ENCODE measurements around the gene PTX4. TPM values are rescaled to one million over a fixed set of nuclear protein-coding genes. Genes with fewer than 3 reads are reported as not detected.

Gene PTX4
- total RNA-seq, 1 donor from 2014 or later, result under 0.01 TPM

DNA sequence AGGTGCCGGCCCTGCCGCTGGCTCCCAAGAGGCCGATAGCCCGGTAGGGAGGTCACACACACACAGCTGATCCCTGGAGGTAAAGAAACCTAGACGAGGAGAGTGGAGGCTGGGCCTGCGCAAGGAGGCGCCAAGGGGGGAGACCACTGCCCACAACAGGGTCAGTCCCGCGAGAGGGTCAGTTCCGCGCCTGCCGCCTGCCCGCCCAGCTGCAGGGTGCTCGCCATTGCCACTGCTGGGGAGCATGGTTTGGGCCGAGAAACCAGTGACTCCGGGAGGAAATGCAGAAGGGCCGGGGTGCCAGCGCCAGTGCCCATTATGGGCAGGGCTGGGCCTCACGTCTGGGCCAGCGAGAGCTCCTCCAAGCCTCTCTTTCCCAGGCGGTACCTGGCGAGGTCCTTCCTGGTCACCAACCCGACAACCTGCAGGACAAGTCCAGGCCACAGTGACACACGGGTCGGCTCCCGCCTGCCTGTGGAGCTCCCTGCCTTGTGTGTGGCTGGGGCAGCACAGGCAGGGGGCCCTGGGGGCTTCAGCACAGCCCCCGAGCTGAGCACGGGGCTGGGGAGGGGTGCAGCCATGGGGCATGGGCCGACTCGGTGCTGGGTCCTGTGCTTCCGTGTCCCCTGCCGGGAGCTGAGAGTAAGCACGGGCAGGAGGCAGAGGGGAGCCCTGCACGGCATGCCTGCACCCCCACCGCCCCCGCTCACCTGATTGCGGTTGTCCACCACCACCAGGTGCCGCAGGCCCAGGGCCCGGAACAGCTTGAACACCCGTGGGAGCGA, 42.3 kb downstream of the PTX4 start:
- DNase-seq (ENCODE audit: low read depth) (no peak), FAIRE-seq (no peak)
- TF ChIP-seq, protein P1, sequence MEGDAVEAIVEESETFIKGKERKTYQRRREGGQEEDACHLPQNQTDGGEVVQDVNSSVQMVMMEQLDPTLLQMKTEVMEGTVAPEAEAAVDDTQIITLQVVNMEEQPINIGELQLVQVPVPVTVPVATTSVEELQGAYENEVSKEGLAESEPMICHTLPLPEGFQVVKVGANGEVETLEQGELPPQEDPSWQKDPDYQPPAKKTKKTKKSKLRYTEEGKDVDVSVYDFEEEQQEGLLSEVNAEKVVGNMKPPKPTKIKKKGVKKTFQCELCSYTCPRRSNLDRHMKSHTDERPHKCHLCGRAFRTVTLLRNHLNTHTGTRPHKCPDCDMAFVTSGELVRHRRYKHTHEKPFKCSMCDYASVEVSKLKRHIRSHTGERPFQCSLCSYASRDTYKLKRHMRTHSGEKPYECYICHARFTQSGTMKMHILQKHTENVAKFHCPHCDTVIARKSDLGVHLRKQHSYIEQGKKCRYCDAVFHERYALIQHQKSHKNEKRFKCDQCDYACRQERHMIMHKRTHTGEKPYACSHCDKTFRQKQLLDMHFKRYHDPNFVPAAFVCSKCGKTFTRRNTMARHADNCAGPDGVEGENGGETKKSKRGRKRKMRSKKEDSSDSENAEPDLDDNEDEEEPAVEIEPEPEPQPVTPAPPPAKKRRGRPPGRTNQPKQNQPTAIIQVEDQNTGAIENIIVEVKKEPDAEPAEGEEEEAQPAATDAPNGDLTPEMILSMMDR (IDR thresholded peaks at IDR 0.05; ENCODE audit: insufficient read depth, low read length, severe bottlenecking), result no peak
- Histone ChIP-seq H3K27me3 (ENCODE audit: control insufficient read depth, insufficient read depth, low read length) (no peaks in the 10 kb centered on the region), H3K36me3 (ENCODE audit: control insufficient read depth, insufficient read depth, low read length) (peaks cover 9% of the 10 kb centered on the region), H3K4me3 (ENCODE audit: low read depth, low read length) (no peak overlapping the region)

DNA sequence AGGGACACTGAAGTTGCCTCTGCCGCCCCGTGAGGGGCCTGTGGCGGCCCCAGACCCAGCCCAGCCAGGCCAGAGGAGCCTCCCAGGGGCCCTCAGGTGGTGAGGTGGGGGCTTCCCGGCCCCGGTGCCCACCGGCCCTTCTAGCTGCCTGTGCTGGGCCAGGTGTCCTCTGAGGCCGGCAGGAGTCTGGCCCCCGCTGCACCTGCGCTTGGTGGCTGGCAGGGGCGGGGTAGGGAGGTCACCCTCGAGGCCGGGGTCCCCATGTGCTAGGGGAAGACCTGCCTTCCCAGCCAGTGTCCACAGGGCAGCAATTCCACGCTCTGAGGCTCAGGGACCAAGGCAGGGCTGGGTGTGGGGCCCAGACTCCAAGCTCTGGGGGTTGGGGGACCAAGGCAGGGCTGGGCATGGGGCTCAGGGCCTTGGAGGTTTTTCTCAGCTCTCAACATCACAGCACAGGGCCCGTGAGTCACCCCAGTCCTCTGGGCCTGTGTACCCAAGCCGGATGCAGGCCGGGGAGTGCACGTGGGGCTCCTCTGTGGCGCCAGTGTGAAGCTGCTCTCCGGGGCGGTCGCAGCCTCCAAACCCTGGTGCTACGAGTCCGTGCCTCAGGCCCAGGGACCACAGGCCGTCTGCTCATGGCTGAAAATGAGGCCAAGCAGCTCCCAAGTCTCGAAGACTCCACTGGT, 43.1 kb downstream of the PTX4 start:
- FAIRE-seq (no peak), DNase-seq (ENCODE audit: low read depth) (no peak)
- H3K4me3 ChIP-seq (ENCODE audit: low read depth, low read length), result no peak overlapping the region
- TF ChIP-seq, protein P1 (IDR thresholded peaks at IDR 0.05; ENCODE audit: insufficient read depth, low read length, severe bottlenecking), result no peak
- no peaks in the 10 kb centered on the region for H3K27me3 ChIP-seq (ENCODE audit: control insufficient read depth, insufficient read depth, low read length)
- H3K36me3 ChIP-seq (ENCODE audit: control insufficient read depth, insufficient read depth, low read length), result peaks cover 8% of the 10 kb centered on the region

DNA sequence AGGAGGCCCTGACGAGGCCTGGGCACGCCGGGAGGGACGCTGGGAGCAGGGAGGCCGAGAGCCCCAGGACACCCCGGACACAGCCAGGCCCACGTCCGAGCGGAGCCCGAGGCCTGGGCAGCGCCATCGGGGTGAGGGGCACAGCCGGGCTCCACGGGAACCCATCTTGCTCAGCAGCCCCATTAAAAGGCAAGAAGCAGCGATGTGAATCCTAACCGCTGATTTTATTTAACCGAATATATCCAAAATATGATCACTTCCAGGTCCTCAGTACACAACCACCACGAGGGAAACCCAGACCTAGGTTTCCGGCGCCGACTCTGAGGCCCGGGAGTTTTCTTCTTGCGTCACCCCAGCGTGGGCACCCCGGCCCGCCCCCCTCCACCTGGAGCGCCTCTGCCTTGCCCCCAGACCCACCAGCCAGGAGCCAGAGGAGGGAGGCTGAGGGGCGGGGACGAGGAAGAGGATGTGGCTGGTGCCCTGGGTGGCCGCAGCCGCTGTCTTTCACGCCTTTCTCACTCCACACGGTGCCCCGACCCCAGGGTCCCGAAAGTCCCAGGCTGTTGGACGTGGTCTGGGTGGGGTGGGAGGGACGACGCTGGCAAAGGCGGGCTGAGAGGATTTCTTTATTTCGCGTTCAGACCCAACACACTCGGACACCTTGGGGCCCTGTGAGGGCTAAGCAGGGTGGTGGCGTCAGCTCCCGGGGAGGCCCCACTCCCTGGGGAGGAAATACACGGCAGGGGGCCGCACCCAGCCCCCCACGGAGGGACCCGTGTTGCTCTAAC, 43.8 kb downstream of the PTX4 start:
- Histone ChIP-seq H3K36me3 (ENCODE audit: control insufficient read depth, insufficient read depth, low read length) (peaks cover 8% of the 10 kb centered on the region), H3K4me3 (ENCODE audit: low read depth, low read length) (no peak overlapping the region), H3K27me3 (ENCODE audit: control insufficient read depth, insufficient read depth, low read length) (no peaks in the 10 kb centered on the region)
- DNase-seq (ENCODE audit: low read depth), result no peak
- TF ChIP-seq, protein P1 (IDR thresholded peaks at IDR 0.05; ENCODE audit: insufficient read depth, low read length, severe bottlenecking), result no peak
- FAIRE-seq, result no peak

GRCh38 chr16:1443980-1444729, 44.6 kb downstream of the PTX4 start, which contains the start of gene CCDC154:
Gene CCDC154 (minus strand): TSS chr16:1444556. CDS start chr16:1444322, 234 bp downstream.
- DNase-seq (ENCODE audit: low read depth) (no peak), FAIRE-seq (no peak)
- TF ChIP-seq, protein P1 (IDR thresholded peaks at IDR 0.05; ENCODE audit: insufficient read depth, low read length, severe bottlenecking), result no peak
- H3K36me3 ChIP-seq (ENCODE audit: control insufficient read depth, insufficient read depth, low read length), result peaks cover 6% of the 10 kb centered on the region
- H3K4me3 ChIP-seq (ENCODE audit: low read depth, low read length), result no peak within 1 kb of the TSS
- no peaks in the 10 kb centered on the region for H3K27me3 ChIP-seq (ENCODE audit: control insufficient read depth, insufficient read depth, low read length)

GRCh38 chr16:1443403-1443973, 45.3 kb downstream of the PTX4 start:
- Histone ChIP-seq H3K4me3 (ENCODE audit: low read depth, low read length) (no peak overlapping the region), H3K27me3 (ENCODE audit: control insufficient read depth, insufficient read depth, low read length) (no peaks in the 10 kb centered on the region), H3K36me3 (ENCODE audit: control insufficient read depth, insufficient read depth, low read length) (peaks cover 5% of the 10 kb centered on the region)
- TF ChIP-seq, protein P1 (IDR thresholded peaks at IDR 0.05; ENCODE audit: insufficient read depth, low read length, severe bottlenecking), result no peak
- FAIRE-seq (no peak), DNase-seq (ENCODE audit: low read depth) (no peak)
